Panc1 (cell line): ENCODE measurements around the gene TSPAN33. TPM values are rescaled to one million over a fixed set of nuclear protein-coding genes. Genes with fewer than 3 reads are reported as not detected.

ENCODE experiments used
- ATAC-seq: fragments of 200-7000 bp; cut with Tn5 transposase; 2 replicates; pipeline ENCODE4 v1.9.1; 2020; ENCODE audit warnings: mild to moderate bottlenecking, moderate library complexity
- BruUV-seq: library from RNA; stranded (reverse); fragments of 400-500 nt; replicated peaks from 2 replicates; lab custom pipeline; 2021; lab: Mats Ljungman, UMichigan
- CTCF ChIA-PET: fragments of 300-600 bp; sonication (Branson Sonifier 250); formaldehyde crosslinking; loops from one replicate; lab custom pipeline; 2022; ENCODE audit warnings: antibody characterized with exemption; lab: Charles Lee
- POLR2A ChIA-PET: fragments of 300-600 bp; sonication (Branson Sonifier 250); formaldehyde crosslinking; loops from one replicate; lab custom pipeline; 2022; ENCODE audit warnings: antibody characterized with exemption; lab: Charles Lee
- DNase-seq: peaks from one replicate; pipeline ENCODE4 v3.0.0-alpha.2; 2010; ENCODE audit warnings: low read depth, low spot score
- H3K27ac ChIP-seq: 2 replicates; pipeline ENCODE4 v1.5.1; 2011; ENCODE audit warnings: mild to moderate bottlenecking, low read length, inconsistent platforms
- H3K27me3 ChIP-seq: fragments of 200-500 bp; sonication (Bioruptor generic); 2 replicates; pipeline ENCODE4 v1.6.0; 2014; ENCODE audit warnings: low read length, inconsistent platforms; ENCODE audit not compliant: control insufficient read depth, insufficient read depth
- H3K36me3 ChIP-seq: fragments of 200-500 bp; sonication (Bioruptor generic); 2 replicates; pipeline ENCODE4 v1.5.1; 2014; ENCODE audit warnings: inconsistent platforms, mild to moderate bottlenecking, low read length, moderate library complexity; ENCODE audit not compliant: control insufficient read depth, insufficient read depth
- H3K4me1 ChIP-seq: 2 replicates; pipeline ENCODE4 v1.5.1; 2011; ENCODE audit warnings: inconsistent platforms, mild to moderate bottlenecking, low read length, moderate library complexity; ENCODE audit not compliant: control insufficient read depth, insufficient read depth
- H3K4me3 ChIP-seq, 2 experiments: 2 replicates each; pipeline ENCODE4 v1.5.1; 2011 to 2012; ENCODE audit warnings: low read depth in 2 of 2, low read length in 2 of 2, mild to moderate bottlenecking in 2 of 2, inconsistent platforms in 1 of 2, moderate library complexity in 1 of 2
- H3K9me3 ChIP-seq: fragments of 200-500 bp; sonication (Bioruptor generic); 2 replicates; pipeline ENCODE4 v1.5.1; 2014; ENCODE audit warnings: low read depth, mild to moderate bottlenecking, inconsistent platforms, low read length, moderate library complexity; ENCODE audit not compliant: control insufficient read depth, insufficient read depth
- POLR2AphosphoS5 ChIP-seq: IDR thresholded peaks from 2 replicates; pipeline ENCODE4 v1.6.1; 2012; ENCODE audit warnings: mild to moderate bottlenecking, low read depth, low read length, moderate library complexity
- SIN3A ChIP-seq: IDR thresholded peaks from 2 replicates; pipeline ENCODE4 v1.6.1; 2012; ENCODE audit warnings: low read depth, mild to moderate bottlenecking, low read length, moderate library complexity, borderline replicate concordance; ENCODE audit not compliant: insufficient read depth
- TCF7L2 ChIP-seq: IDR thresholded peaks from 2 replicates; pipeline ENCODE4 v1.6.1; 2011; ENCODE audit warnings: mild to moderate bottlenecking, low read depth, low read length, inconsistent platforms
- in situ Hi-C: cut with HindIII; loops from 2 replicates; pipeline ENCODE4 v1.10.0; 2016; ENCODE audit warnings: low sequenced_read_pairs, low pct_unique_long_range_greater_than_20kb
- intact Hi-C: fragments of 100-400 bp; cut with micrococcal nuclease; formaldehyde crosslinking; loops from one replicate; pipeline ENCODE4 v1.10.0; 2022; ENCODE audit not compliant: unreplicated experiment
- total RNA-seq: library from RNA; stranded (reverse); gene quantifications from one replicate; pipeline ENCODE4 v1.2.1, GENCODE V29; 2021; ENCODE audit not compliant: unreplicated experiment
- TF ChIP-seq, protein P1 (sequence below): fragments of 450-650 bp; IDR thresholded peaks from 2 replicates; pipeline ENCODE4 v1.5.1; 2017; ENCODE audit warnings: mild to moderate bottlenecking
- TF ChIP-seq, protein P2 (sequence below), 2 experiments: IDR thresholded peaks; 2 replicates each; pipeline ENCODE4 v1.6.1; 2011 to 2012; ENCODE audit warnings: low read depth in 2 of 2, control low read depth in 1 of 2, low read length in 1 of 2, mild to moderate bottlenecking in 1 of 2, moderate library complexity in 1 of 2; ENCODE audit not compliant: insufficient read depth in 1 of 2

TSPAN33 gene
- total RNA-seq, 1 experiment from 2014 or later, result 5.4 TPM

DNA sequence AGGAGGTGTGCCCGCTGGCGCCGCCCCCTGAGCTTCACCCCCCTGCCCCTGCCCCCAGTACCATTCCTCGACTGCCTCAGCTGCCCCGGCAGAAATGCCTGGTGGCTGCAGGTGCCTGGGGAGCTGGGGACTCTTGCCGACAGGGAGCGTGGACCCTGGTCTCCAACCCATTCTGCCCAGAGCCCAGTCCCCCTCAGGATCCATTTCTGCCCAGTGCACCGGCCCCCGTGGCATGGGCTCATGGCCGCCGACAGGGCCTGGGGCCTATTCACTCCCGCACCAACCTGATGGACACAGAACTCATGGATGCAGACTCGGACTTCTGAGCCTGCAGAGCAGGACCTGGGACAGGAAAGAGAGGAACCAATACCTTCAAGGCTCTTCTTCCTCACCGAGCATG, 67.6 kb downstream of the TSPAN33 start:
- POLR2A ChIA-PET, result no interaction called here
- Histone ChIP-seq H3K36me3 (no peaks in the 10 kb centered on the region), H3K4me3 (no peak overlapping the region), H3K27ac (no peak overlapping the region), H3K27me3 (no peaks in the 10 kb centered on the region), H3K9me3 (no peaks in the 10 kb centered on the region), H3K4me1 (no peaks in the 10 kb centered on the region; the same call in 1 of the 2 replicates)
- BruUV-seq, result no TSS peak
- TF ChIP-seq POLR2AphosphoS5, result no peak
- TF ChIP-seq, protein P1, sequence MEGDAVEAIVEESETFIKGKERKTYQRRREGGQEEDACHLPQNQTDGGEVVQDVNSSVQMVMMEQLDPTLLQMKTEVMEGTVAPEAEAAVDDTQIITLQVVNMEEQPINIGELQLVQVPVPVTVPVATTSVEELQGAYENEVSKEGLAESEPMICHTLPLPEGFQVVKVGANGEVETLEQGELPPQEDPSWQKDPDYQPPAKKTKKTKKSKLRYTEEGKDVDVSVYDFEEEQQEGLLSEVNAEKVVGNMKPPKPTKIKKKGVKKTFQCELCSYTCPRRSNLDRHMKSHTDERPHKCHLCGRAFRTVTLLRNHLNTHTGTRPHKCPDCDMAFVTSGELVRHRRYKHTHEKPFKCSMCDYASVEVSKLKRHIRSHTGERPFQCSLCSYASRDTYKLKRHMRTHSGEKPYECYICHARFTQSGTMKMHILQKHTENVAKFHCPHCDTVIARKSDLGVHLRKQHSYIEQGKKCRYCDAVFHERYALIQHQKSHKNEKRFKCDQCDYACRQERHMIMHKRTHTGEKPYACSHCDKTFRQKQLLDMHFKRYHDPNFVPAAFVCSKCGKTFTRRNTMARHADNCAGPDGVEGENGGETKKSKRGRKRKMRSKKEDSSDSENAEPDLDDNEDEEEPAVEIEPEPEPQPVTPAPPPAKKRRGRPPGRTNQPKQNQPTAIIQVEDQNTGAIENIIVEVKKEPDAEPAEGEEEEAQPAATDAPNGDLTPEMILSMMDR, result no peak
- no peak for TF ChIP-seq SIN3A
- TF ChIP-seq, protein P2, sequence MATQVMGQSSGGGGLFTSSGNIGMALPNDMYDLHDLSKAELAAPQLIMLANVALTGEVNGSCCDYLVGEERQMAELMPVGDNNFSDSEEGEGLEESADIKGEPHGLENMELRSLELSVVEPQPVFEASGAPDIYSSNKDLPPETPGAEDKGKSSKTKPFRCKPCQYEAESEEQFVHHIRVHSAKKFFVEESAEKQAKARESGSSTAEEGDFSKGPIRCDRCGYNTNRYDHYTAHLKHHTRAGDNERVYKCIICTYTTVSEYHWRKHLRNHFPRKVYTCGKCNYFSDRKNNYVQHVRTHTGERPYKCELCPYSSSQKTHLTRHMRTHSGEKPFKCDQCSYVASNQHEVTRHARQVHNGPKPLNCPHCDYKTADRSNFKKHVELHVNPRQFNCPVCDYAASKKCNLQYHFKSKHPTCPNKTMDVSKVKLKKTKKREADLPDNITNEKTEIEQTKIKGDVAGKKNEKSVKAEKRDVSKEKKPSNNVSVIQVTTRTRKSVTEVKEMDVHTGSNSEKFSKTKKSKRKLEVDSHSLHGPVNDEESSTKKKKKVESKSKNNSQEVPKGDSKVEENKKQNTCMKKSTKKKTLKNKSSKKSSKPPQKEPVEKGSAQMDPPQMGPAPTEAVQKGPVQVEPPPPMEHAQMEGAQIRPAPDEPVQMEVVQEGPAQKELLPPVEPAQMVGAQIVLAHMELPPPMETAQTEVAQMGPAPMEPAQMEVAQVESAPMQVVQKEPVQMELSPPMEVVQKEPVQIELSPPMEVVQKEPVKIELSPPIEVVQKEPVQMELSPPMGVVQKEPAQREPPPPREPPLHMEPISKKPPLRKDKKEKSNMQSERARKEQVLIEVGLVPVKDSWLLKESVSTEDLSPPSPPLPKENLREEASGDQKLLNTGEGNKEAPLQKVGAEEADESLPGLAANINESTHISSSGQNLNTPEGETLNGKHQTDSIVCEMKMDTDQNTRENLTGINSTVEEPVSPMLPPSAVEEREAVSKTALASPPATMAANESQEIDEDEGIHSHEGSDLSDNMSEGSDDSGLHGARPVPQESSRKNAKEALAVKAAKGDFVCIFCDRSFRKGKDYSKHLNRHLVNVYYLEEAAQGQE (IDR thresholded peaks at IDR 0.05; ENCODE audit: insufficient read depth in 1 of 2, low read depth in 2 of 2, low read length in 1 of 2), result no peak
- TF ChIP-seq TCF7L2, result no peak
- DNase-seq (no peak), ATAC-seq (no peak)
- in situ Hi-C loops (no loop called here), intact Hi-C loops (no loop called here)
- CTCF ChIA-PET, result no interaction called here

DNA sequence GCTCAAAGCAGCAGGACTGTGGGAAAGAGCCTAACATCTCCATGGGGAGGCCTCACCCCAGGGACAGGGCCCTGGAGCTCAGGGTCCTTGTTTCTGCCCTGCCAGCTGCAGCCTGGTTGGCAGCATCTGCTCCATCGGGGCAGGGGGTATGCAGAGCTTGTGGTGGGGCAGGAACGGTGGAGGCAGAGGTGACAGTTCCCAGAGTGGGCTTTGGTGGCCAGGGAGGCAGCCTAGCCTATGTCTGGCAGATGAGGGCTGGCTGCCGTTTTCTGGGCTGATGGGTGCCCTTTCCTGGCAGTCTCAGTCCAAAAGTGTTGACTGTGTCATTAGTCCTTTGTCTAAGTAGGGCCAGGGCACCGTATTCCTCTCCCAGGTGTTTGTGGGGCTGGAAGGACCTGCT, 68.1 kb downstream of the TSPAN33 start:
- ATAC-seq (no peak), DNase-seq (no peak)
- ChIA-PET CTCF (no interaction called here), POLR2A (no interaction called here)
- Histone ChIP-seq H3K27me3 (no peaks in the 10 kb centered on the region), H3K27ac (no peak overlapping the region), H3K9me3 (no peaks in the 10 kb centered on the region), H3K4me3 (no peak overlapping the region), H3K36me3 (no peaks in the 10 kb centered on the region), H3K4me1 (no peaks in the 10 kb centered on the region; the same call in 1 of the 2 replicates)
- in situ Hi-C loops, result no loop called here
- TF ChIP-seq, protein P1, result no peak
- TF ChIP-seq TCF7L2, result no peak
- TF ChIP-seq, protein P2 (IDR thresholded peaks at IDR 0.05; ENCODE audit: insufficient read depth in 1 of 2, low read depth in 2 of 2, low read length in 1 of 2), result no peak
- no peak for TF ChIP-seq SIN3A
- TF ChIP-seq POLR2AphosphoS5, result no peak
- no TSS peak for BruUV-seq
- intact Hi-C loops, result no loop called here
